GM10248 (cell line): ENCODE measurements around the gene CELF6.

ENCODE experiments used
- CTCF ChIA-PET: fragments of 300-600 bp; sonication (Branson Sonifier 250); formaldehyde crosslinking; extraction: SDS; loops from one replicate; lab custom pipeline; 2021; ENCODE audit warnings: antibody characterized with exemption; lab: Yijun Ruan, JAX
- POLR2A ChIA-PET: fragments of 350-650 bp; sonication (Branson Sonifier 250); formaldehyde crosslinking; extraction: SDS; loops from one replicate; lab custom pipeline; 2020; ENCODE audit warnings: antibody characterized with exemption; lab: Yijun Ruan, JAX
- DNase-seq: peaks from one replicate; pipeline ENCODE4 v3.0.0; 2012; ENCODE audit errors: extremely low spot score
- TF ChIP-seq, protein P1 (sequence below): IDR thresholded peaks from 2 replicates; pipeline ENCODE4 v1.5.1; 2012; ENCODE audit warnings: mild to moderate bottlenecking, low read depth; ENCODE audit errors: extremely low read depth, missing control alignments, control extremely low read depth

The CELF6 gene

DNA sequence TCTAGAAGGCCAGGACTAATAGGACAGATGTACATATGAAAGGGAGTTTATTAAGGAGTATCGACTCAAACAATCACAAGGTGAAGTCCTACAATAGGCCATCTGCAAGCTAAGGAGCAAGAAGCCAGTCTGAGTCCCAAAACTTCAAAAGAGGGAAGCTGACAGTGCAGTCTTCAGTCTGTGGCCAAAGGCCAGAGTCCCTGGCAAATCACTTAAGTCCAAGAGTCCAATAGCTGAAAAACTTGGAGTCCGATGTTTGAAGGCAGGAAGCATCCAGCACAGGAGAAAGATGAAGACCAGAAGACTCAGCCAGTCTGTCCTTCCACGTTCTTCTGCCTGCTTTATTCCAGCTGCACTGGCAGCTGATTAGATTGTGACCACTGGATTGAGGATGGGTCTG, 11.1 kb upstream of the CELF6 start:
- ChIA-PET POLR2A (no interaction called here), CTCF (interaction anchor here (1.2 to 2.2 kb wide), 4 partner anchors 15 to 104 kb away, joined by 3 to 6 read pairs (median 4); no protein-coding TSS in a partner anchor)
- DNase-seq, result no peak
- TF ChIP-seq, protein P1, sequence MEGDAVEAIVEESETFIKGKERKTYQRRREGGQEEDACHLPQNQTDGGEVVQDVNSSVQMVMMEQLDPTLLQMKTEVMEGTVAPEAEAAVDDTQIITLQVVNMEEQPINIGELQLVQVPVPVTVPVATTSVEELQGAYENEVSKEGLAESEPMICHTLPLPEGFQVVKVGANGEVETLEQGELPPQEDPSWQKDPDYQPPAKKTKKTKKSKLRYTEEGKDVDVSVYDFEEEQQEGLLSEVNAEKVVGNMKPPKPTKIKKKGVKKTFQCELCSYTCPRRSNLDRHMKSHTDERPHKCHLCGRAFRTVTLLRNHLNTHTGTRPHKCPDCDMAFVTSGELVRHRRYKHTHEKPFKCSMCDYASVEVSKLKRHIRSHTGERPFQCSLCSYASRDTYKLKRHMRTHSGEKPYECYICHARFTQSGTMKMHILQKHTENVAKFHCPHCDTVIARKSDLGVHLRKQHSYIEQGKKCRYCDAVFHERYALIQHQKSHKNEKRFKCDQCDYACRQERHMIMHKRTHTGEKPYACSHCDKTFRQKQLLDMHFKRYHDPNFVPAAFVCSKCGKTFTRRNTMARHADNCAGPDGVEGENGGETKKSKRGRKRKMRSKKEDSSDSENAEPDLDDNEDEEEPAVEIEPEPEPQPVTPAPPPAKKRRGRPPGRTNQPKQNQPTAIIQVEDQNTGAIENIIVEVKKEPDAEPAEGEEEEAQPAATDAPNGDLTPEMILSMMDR, result no peak

DNA sequence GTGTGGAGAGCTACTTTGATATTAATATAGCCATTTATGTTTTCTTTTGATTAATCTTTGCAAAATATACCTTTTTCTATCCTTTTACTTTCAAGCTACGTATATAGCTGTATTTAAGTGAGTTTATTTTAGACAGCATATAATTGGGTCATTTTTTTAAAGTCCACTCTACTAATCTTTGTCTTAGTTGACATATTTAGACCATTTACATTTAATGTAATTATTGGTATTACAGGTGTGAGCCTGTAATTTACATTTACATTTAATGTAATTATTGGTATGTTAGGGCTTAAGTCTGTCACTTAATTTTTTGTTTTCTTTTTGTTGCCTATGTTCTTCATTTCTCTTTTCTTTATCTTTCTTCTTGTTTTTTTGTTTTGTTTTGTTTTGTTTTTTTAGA, 3.8 kb upstream of the CELF6 start:
- CTCF ChIA-PET, result interaction anchor here (4.0 kb wide), 1 partner anchor 10 kb away, joined by 24 read pairs; no protein-coding TSS in a partner anchor
- TF ChIP-seq, protein P1, result no peak

GRCh38 chr15:72319360-72319984, 485 bp downstream of the CELF6 start:
- CTCF ChIA-PET, result interaction anchor here (1.9 kb wide), 1 partner anchor 93 kb away, joined by 5 read pairs; no protein-coding TSS in a partner anchor
- TF ChIP-seq, protein P1, result no peak
- POLR2A ChIA-PET, result interaction anchor here (0.9 kb wide), 1 partner anchor 88 kb away, joined by 3 read pairs; the partner anchor contains the start of gene PKM
- peak; percentile 76 for DNase-seq

More for the DNA sequence above, 3.8 kb upstream of the CELF6 start:
- DNase-seq, result no peak
- POLR2A ChIA-PET, result interaction anchor here (1.1 kb wide), 1 partner anchor 258 kb away, joined by 6 read pairs; no protein-coding TSS in a partner anchor

DNA sequence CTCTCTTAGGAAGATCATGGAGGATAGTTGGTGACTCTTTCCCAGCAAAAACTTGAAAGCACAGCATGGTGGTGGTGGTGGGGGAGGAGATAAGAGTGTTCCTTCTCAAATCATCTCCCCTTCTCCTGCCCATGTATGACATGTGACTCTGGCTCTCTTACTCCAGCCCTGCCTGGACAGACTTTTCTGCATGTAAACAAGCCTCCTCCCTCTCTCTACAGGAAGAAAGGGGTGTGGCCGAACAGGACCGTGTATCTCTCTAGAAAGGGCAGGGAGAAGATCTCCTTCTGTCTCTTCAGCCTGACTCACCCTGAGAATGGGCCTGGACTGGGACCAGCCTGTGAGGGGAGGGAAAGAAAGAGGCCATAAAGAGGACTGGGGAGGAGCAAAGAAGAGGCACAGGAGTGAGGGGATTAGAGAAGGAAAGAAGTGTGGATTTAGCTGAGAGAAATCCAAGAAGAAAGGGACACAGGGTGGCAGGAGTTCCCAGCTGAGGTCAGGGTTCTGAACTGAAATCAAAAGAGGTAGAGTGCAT, 1.5 kb downstream of the CELF6 start:
- TF ChIP-seq, protein P1, result no peak
- POLR2A ChIA-PET, result no interaction called here
- CTCF ChIA-PET, result interaction anchor here (1.4 kb wide), 2 partner anchors 15 to 92 kb away, joined by 3 read pairs; no protein-coding TSS in a partner anchor
- peak; percentile 6 for DNase-seq

DNA sequence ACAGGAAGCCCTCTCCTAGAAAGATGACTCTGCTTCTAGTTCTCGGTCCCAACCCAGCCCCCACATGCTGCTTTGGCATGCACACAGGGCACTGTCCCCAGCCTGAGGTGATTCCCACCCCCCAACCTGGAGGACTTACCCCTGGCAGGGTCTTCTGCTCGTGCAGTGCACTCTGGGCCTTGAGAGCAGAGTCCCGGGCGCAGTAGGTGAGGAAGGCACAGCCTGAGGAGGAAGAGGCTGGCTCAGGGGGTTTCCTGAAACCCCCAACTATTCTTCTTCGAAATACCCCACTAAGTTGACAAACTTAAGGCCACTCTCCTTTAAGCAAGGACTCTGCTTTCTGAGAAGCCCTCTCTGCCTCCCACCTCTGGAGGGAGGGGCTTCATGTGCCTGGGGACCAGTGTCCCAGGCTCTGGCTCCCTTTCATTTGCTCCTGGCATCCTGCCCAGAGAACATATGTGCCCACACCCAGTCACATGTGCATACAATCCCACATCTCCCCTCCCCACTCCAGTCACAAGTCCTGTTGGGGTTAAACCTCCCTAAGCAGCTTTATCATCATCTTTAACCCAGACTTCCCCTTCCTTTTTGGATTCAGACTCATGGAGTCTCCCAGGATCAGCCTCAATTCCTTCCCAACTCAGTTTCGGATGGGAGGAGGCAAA, 4.1 kb downstream of the CELF6 start:
- POLR2A ChIA-PET, result no interaction called here
- DNase-seq, result no peak
- CTCF ChIA-PET, result interaction anchor here (2.8 kb wide), 1 partner anchor 355 kb away, joined by 11 read pairs; no protein-coding TSS in a partner anchor
- TF ChIP-seq, protein P1, result no peak

- CTCF ChIA-PET, result interaction anchor here (0.6 to 4.0 kb wide), 13 partner anchors 10 to 357 kb away, joined by 3 to 29 read pairs (median 8); no protein-coding TSS in a partner anchor
- POLR2A ChIA-PET, result no interaction called here
- TF ChIP-seq, protein P1, result no peak
- no peak for DNase-seq
Measured at GRCh38 chr15:72313881-72314280, 6.1 kb downstream of the CELF6 start.
